PC-3 (cell line): ENCODE results near the gene CIB1.

Experiments
- CTCF ChIP-seq: fragments of 300-600 bp; sonication (generic); conservative IDR thresholded peaks from 2 replicates; pipeline ENCODE4 v1.5.1; 2017; ENCODE audit warnings: antibody characterized with exemption, low read depth, mild to moderate bottlenecking, low read length
- EZH2 ChIP-seq: fragments of 300-600 bp; sonication (generic); IDR thresholded peaks from one replicate; pipeline ENCODE4 v1.6.1; 2017; ENCODE audit warnings: antibody characterized with exemption, mild to moderate bottlenecking, low read length; ENCODE audit not compliant: unreplicated experiment

GRCh38 chr15:90261811-90262210 is 28.1 kb upstream of the CIB1 start:
- no peak for TF ChIP-seq CTCF
- no peak for TF ChIP-seq EZH2
